ENCODE measurements around the gene RCAN1.

DNA sequence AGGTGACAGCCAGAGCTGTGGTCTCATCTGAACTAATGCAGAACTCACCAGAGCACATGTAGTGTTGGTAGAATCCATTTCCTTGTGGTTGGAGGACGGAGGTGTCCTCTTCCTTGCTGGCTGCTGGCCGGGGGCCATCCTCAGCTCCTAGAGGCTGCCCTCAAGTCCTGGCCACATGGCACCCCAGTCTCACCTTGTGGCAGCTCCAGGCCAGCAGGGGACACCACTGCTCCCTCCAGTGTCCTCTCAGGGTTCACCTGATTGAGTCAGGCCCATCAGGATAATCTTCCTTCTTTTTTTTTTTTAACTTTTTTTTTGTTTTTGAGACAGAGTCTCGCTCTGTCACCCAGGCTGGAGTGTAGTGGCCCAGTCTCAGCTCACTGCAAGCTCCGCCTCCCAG is 105.8 kb downstream of the RCAN1 start:
- no peak for TF ChIP-seq POLR2A (IDR thresholded peaks at IDR 0.05)
- TF ChIP-seq, protein P1, sequence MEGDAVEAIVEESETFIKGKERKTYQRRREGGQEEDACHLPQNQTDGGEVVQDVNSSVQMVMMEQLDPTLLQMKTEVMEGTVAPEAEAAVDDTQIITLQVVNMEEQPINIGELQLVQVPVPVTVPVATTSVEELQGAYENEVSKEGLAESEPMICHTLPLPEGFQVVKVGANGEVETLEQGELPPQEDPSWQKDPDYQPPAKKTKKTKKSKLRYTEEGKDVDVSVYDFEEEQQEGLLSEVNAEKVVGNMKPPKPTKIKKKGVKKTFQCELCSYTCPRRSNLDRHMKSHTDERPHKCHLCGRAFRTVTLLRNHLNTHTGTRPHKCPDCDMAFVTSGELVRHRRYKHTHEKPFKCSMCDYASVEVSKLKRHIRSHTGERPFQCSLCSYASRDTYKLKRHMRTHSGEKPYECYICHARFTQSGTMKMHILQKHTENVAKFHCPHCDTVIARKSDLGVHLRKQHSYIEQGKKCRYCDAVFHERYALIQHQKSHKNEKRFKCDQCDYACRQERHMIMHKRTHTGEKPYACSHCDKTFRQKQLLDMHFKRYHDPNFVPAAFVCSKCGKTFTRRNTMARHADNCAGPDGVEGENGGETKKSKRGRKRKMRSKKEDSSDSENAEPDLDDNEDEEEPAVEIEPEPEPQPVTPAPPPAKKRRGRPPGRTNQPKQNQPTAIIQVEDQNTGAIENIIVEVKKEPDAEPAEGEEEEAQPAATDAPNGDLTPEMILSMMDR (IDR thresholded peaks at IDR 0.05) = no peak
- TF ChIP-seq POLR2AphosphoS5 (IDR thresholded peaks at IDR 0.05) = no peak

All from suprapubic skin (tissue), 4 donors.